NCI-H2171 treated with DMSO at 0.1 percent for 48 hours (cell line): ENCODE data around the gene ADCY5.

Experiments used
- DNase-seq: peaks from one replicate; lab custom pipeline; 2025; lab: John Stamatoyannopoulos, UW

The ADCY5 gene

GRCh38 chr3:123429362-123430125, 19.3 kb downstream of the ADCY5 start:
- DNase-seq: no peak

- DNase-seq: no peak
These were observed 23.7 kb downstream of the ADCY5 start for GRCh38 chr3:123424999-123425712.

GRCh38 chr3:123424321-123424998, 24.4 kb downstream of the ADCY5 start:
- DNase-seq: no peak

- DNase-seq: no peak
These were observed 25.1 kb downstream of the ADCY5 start for GRCh38 chr3:123423806-123424205.

- no peak for DNase-seq
These were observed 25.9 kb downstream of the ADCY5 start for GRCh38 chr3:123423031-123423430.

GRCh38 chr3:123422457-123422856, 26.4 kb downstream of the ADCY5 start:
- DNase-seq: no peak

- DNase-seq: peak; percentile 58
These were observed 27.3 kb downstream of the ADCY5 start for GRCh38 chr3:123421353-123422174.

- no peak for DNase-seq
These were observed 28.4 kb downstream of the ADCY5 start for GRCh38 chr3:123420416-123420968.

- DNase-seq: no peak
These were observed 29.0 kb downstream of the ADCY5 start for GRCh38 chr3:123419850-123420297.

- DNase-seq: no peak
These were observed 29.6 kb downstream of the ADCY5 start for GRCh38 chr3:123419181-123419849.

- DNase-seq: no peak
These were observed 32.2 kb downstream of the ADCY5 start for GRCh38 chr3:123416647-123417046.

GRCh38 chr3:123416173-123416572, 32.7 kb downstream of the ADCY5 start:
- DNase-seq: no peak

GRCh38 chr3:123414973-123415775, 33.7 kb downstream of the ADCY5 start:
- no peak for DNase-seq

- peak; percentile 51 for DNase-seq
These were observed 35.9 kb downstream of the ADCY5 start for GRCh38 chr3:123412811-123413604.

GRCh38 chr3:123412076-123412475, 36.8 kb downstream of the ADCY5 start:
- no peak for DNase-seq

- DNase-seq: no peak
These were observed 37.4 kb downstream of the ADCY5 start for GRCh38 chr3:123411340-123412040.

GRCh38 chr3:123410149-123410515, 38.8 kb downstream of the ADCY5 start:
- DNase-seq: no peak

GRCh38 chr3:123409443-123410148, 39.3 kb downstream of the ADCY5 start:
- DNase-seq: no peak
